Activated naive CD4-positive, alpha-beta T cell treated with anti-CD3 and anti-CD28 coated beads, Interleukin-2, amount 50 U/mL, for 16 hours (primary cell): ENCODE results near the gene MTHFSD.
"Not testable (repeated sequence)": the region's sequence is repeated elsewhere in the genome, so short reads cannot be mapped to it uniquely, and the experiment has no call there.

Experiments
- DNase-seq: peaks from one replicate; pipeline ENCODE4 v3.0.0-alpha.2; 2020

The MTHFSD gene

DNA sequence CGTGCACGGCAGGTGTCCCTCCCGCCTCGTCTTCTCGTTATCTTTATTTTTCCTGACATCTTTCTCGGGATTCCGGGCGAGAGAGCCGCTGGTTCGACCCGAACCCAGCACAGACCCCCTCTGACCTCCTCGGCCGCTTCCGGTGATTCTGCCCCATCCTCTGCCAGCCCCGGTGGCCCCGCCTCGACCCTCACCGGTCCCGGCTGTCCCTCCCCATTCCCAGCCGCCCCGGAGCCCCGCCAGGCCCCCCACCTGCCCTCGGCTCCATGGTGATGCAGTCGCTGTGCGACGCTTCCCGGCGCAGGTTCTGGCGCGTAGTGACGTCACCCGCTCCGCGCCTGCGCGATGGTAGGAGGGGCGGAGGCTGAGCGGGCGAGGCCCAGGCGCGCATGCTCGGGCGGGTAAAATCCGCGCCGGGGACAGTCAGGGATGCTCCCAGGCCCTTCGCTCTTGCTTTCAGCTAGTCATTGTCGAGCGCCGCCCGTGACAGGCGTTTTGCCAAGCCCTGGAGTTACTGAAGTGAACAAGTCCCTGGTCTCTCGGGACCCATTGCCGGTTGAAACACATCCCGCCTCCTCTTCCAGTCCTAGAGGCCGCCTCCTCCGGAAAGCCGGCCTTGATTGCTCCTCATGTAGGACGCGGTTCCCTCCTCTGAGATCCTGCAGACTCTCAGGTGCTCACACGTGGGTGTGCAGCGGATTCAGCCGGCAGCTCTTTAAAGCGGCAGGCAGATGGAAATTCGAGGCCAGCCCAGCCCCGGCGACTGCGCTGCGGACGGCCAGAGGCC lies at the start of gene MTHFSD:
MTHFSD (minus strand) TSS at position 319 of the 787 bp plus-strand sequence; CDS start at position 268, 51 bp downstream.
- peak; percentile 95 for DNase-seq

GRCh38 chr16:86604436-86605193 lies 49.6 kb upstream of the MTHFSD start:
- DNase-seq: peak; percentile 54

DNA sequence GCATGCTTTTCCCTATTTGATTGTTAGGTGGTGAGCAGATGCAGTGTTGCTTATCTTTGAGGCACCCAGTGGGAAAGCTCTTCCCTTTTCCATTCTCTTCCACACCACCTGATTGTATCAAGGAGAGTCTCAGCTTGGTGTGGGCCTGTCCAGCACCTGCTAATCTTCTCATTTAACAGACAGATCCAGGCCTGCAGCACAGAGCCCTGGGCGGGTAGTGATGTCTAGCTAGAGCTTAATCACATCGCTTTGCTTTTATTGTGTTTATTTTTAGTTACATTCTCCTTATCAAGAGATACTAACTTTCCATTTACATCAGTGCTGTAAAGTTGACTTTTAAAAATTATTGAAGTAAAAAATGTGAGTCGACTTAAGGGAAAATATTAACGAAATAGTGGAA lies 47.5 kb upstream of the MTHFSD start:
- DNase-seq: no peak

- DNase-seq: no peak
These were observed 46.3 kb upstream of the MTHFSD start for GRCh38 chr16:86601356-86601755.

DNA sequence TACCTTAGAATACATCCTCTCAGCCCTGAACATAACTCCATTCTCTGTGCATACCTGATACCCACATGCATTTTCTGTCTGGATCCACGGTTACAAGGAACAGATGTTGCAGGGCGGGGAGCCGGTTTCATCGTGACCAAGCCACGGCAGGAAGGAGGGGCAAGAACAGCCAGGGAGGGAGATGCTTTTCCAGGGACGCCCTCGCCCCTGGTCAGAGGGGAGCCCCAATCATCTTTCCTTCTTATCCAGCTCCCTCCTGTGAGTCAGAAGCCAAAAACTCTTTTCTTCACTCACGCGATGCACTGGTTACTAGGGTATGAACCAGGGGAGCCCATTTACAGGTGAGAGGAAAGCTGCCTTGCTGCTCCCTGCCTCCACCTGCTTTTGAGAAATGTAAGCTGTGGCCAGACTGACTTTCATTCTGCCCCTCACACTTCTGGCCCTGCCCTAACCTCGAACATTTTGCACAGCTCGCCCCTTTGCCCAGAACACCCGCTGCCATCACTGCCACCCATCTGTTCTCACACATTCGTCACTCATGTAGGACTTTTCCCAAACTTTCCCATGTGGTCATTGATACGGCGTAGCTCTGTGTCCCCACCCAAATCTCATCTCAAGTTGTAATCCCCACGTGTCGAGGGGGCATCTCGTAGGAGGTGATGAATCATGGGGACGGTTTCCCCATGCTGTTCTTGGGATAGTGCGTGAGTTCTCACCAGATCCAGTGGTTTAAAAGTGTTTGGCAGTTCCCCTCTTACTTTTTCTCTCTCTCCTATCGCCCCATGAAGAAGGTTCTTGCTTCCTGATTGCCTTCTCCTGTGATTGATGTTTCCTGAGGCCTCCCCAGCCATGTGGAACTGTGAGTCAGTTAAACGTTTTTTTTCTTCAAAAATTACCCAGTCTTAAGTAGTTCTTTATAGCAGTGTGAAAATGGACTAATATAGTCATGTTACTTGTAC lies 43.9 kb upstream of the MTHFSD start:
- no peak for DNase-seq

- no peak for DNase-seq
These were observed 43.0 kb upstream of the MTHFSD start for GRCh38 chr16:86597880-86598606.

DNA sequence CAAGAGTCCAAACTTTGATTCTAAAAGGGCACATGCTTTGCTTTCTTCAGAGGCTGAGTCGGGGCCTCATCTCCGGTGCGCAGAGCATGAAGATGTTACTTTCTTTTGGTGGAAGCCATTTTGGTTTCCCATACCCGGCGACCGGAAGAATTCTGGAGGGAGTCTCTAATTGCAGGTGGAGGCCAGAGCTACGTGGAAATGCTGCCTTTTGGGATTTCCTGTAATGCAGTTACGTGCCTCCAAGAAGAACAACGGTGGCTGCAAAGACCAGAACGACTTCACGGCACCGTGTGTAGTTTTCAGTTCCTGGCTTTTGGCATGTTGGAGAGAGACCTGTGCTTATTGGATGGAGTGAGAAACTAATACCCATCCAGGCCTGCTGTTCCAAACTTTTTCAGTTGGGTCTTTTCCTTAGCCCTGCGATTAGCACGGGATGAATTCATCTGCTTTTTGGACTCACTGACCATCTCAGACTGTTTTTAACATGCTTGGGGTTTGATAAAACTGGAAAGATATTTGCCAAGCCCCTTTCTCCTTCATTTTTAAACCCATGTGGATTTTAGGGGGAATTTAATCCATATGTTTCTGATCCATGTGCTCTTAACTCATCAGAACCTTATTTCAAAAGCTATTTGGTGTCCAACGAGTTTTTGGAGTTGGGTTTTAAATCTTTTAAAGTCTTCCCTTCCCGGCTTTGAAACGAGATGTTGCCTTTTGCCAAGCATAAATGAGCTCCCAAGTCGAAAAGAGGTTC lies 42.3 kb upstream of the MTHFSD start:
- DNase-seq: no peak

- no peak for DNase-seq
These were observed 41.1 kb upstream of the MTHFSD start for GRCh38 chr16:86595983-86596605.

GRCh38 chr16:86594721-86595120 lies 39.7 kb upstream of the MTHFSD start:
- DNase-seq: no peak

- no peak for DNase-seq
These were observed 39.0 kb upstream of the MTHFSD start for GRCh38 chr16:86593913-86594620.

DNA sequence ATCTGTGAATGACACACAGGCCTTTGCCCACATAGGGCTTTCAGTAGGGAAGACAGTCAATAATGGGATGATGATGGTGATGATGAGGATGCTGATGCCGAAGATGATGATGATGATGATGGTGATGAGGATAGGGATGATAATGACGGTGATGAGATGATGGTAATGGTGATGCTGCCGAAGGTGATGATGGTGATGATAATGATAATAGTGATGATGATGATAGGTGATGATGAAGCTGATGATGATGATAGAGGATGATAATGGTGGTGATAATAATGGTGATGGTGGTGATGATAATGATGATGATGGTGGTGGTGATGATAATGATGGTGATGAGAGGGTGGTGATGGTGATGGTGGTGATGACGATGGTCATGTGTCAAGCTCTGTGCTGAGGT lies 36.2 kb upstream of the MTHFSD start:
- no peak for DNase-seq

- DNase-seq: no peak
These were observed 35.6 kb upstream of the MTHFSD start for GRCh38 chr16:86590501-86591144.

GRCh38 chr16:86587955-86588354 lies 32.9 kb upstream of the MTHFSD start:
- not testable (repeated sequence) for DNase-seq

DNA sequence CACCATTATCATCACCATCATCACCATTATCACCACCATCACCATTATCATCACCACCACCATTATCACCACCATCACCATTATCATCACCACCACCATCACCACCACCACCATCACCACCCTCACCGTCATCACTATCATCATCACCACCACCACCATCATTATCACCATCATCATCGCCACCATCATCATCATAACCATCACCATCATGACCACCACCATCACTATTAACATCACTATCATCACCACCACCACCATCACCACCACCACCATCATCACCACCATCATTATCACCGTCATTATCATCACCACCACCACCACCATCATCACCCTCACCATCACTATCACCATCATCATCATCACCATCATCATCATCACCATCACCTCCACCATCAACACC lies 32.5 kb upstream of the MTHFSD start:
- no peak for DNase-seq

GRCh38 chr16:86585821-86586611 lies 31.0 kb upstream of the MTHFSD start:
- no peak for DNase-seq

- DNase-seq: no peak
These were observed 30.0 kb upstream of the MTHFSD start for GRCh38 chr16:86584726-86585721.

GRCh38 chr16:86584071-86584685 lies 29.1 kb upstream of the MTHFSD start:
- DNase-seq: no peak
